ENCODE measurements around the gene FGD3. TPM values are rescaled to one million over a fixed set of nuclear protein-coding genes. Genes with fewer than 3 reads are reported as not detected.

The FGD3 gene
- polyA plus RNA-seq, 2 of the 4 experiments (the other 2 are of a cell fraction) = 0.18 to 0.23 TPM

GRCh38 chr9:92984976-92985375, 37.7 kb downstream of the FGD3 start:
- FAIRE-seq = no peak
- H3K27ac ChIP-seq = no peak overlapping the region
- no peak overlapping the region for H3K4me2 ChIP-seq
- DNase-seq (ENCODE audit: low read depth in 1 of 2, low spot score in 1 of 2) = no peak
- ChIA-PET POLR2A (no interaction called here), CTCF (no interaction called here)
- WGBS (ENCODE audit: missing lambda C conversion rate) = 0% methylated on average over 2 of the region's 3 CpGs
- H3K9me3 ChIP-seq = peaks cover 39% of the 10 kb centered on the region; the same call in 2 of the 3 replicates
- H3K4me3 ChIP-seq = no peak overlapping the region
- no peak for ATAC-seq
- no peaks in the 10 kb centered on the region for H3K4me1 ChIP-seq
- no peak for TF ChIP-seq RAD21 (conservative IDR thresholded peaks at IDR 0.05 in 1 of 2, IDR thresholded peaks at IDR 0.05 in 1 of 2)
- TF ChIP-seq EHF (CRISPR knock-in tag; IDR thresholded peaks at IDR 0.05) = no peak
- TF ChIP-seq MAFK (IDR thresholded peaks at IDR 0.05; ENCODE audit: partially characterized antibody) = no peak

GRCh38 chr9:92986176-92987119, 39.1 kb downstream of the FGD3 start:
- H3K4me3 ChIP-seq = no peak overlapping the region
- no peak overlapping the region for H3K27ac ChIP-seq
- POLR2A ChIA-PET = no interaction called here
- TF ChIP-seq CHD2 (IDR thresholded peaks at IDR 0.05; ENCODE audit: low read length, partially characterized antibody) (no peak), CBX2 (IDR thresholded peaks at IDR 0.05; ENCODE audit: borderline replicate concordance, low read depth) (no peak), RARB (CRISPR knock-in tag; IDR thresholded peaks at IDR 0.05) (no peak), HOXB13 (CRISPR knock-in tag; IDR thresholded peaks at IDR 0.05; ENCODE audit: low read depth) (no peak), NPAS2 (CRISPR knock-in tag; IDR thresholded peaks at IDR 0.05; ENCODE audit: borderline replicate concordance) (no peak), SMC3 (IDR thresholded peaks at IDR 0.05) (no peak), BHLHE40 (IDR thresholded peaks at IDR 0.05; ENCODE audit: low read depth, low read length) (no peak), ATOH8 (CRISPR knock-in tag; IDR thresholded peaks at IDR 0.05; ENCODE audit: low read depth) (no peak), RAD21 (conservative IDR thresholded peaks at IDR 0.05 in 1 of 2, IDR thresholded peaks at IDR 0.05 in 1 of 2) (peak in 1 of 2 experiments; percentile 20; a peak in 2 of 5 replicates), USF2 (IDR thresholded peaks at IDR 0.05) (no peak), MYC (IDR thresholded peaks at IDR 0.05; ENCODE audit: borderline replicate concordance, low read length) (no peak), ESRRA (IDR thresholded peaks at IDR 0.05; ENCODE audit: borderline replicate concordance, low read length) (peak; percentile 88; the same call in 1 of the 2 replicates), BCL3 (IDR thresholded peaks at IDR 0.05) (no peak), TFCP2L1 (CRISPR knock-in tag; IDR thresholded peaks at IDR 0.05) (no peak), POLR2A (IDR thresholded peaks at IDR 0.05; ENCODE audit: low read length) (no peak)
- H3K4me2 ChIP-seq = no peak overlapping the region
- 57% methylated on average over 6 of the region's 6 CpGs for whole genome bisulfite sequencing (ENCODE audit: missing lambda C conversion rate)
- peaks cover 39% of the 10 kb centered on the region; the same call in 2 of the 3 replicates for H3K9me3 ChIP-seq
- ATAC-seq (no peak), DNase-seq (ENCODE audit: low read depth in 1 of 2, low spot score in 1 of 2) (peak in 1 of 2 experiments; percentile 39), FAIRE-seq (no peak)
- no peaks in the 10 kb centered on the region for H3K4me1 ChIP-seq
- CTCF ChIA-PET = interaction anchor here (0.7 to 1.4 kb wide), 3 partner anchors 18 to 871 kb away, joined by 3 read pairs; no protein-coding TSS in a partner anchor

- ChIA-PET POLR2A (no interaction called here), CTCF (interaction anchor here (0.7 to 1.4 kb wide), 3 partner anchors 14 to 31 kb away, joined by 3 to 4 read pairs (median 3); no protein-coding TSS in a partner anchor)
- ATAC-seq (no peak), DNase-seq (ENCODE audit: low read depth in 1 of 2, low spot score in 1 of 2) (no peak), FAIRE-seq (no peak)
- no peak overlapping the region for H3K4me2 ChIP-seq
- H3K4me3 ChIP-seq = no peak overlapping the region
- TF ChIP-seq ELK1 (IDR thresholded peaks at IDR 0.05; ENCODE audit: low read depth, low read length) (no peak), BHLHE40 (IDR thresholded peaks at IDR 0.05; ENCODE audit: low read depth, low read length) (no peak), NFE2L2 (conservative IDR thresholded peaks at IDR 0.05; ENCODE audit: low read length) (no peak), HEYL (CRISPR knock-in tag; IDR thresholded peaks at IDR 0.05) (no peak), EP300 (IDR thresholded peaks at IDR 0.05) (no peak), MAX (IDR thresholded peaks at IDR 0.05) (no peak), HOXB13 (CRISPR knock-in tag; IDR thresholded peaks at IDR 0.05; ENCODE audit: low read depth) (no peak), NPAS2 (CRISPR knock-in tag; IDR thresholded peaks at IDR 0.05; ENCODE audit: borderline replicate concordance) (no peak), ZSCAN20 (CRISPR knock-in tag; IDR thresholded peaks at IDR 0.05) (no peak), E2F6 (IDR thresholded peaks at IDR 0.05; ENCODE audit: borderline replicate concordance, low read depth) (no peak)
- H3K27ac ChIP-seq = peak overlapping the region in 1 of 2 experiments; percentile 22; a peak in 2 of 6 replicates
- H3K4me1 ChIP-seq = no peaks in the 10 kb centered on the region
- 81% methylated on average over 1 of the region's 1 CpG for WGBS (ENCODE audit: missing lambda C conversion rate)
- H3K9me3 ChIP-seq = peaks cover 38% of the 10 kb centered on the region; the same call in 2 of the 3 replicates
Observed at GRCh38 chr9:92988215-92988768, 41.0 kb downstream of the FGD3 start.

Data from A549 (cell line).